GM21447 (cell line): ENCODE results near the gene ETV6.

Source experiments
- ATAC-seq: cut with Tn5 transposase; IDR thresholded peaks from one replicate; pipeline ENCODE4 v1.9.1; 2021; ENCODE audit not compliant: unreplicated experiment

The ETV6 gene

DNA sequence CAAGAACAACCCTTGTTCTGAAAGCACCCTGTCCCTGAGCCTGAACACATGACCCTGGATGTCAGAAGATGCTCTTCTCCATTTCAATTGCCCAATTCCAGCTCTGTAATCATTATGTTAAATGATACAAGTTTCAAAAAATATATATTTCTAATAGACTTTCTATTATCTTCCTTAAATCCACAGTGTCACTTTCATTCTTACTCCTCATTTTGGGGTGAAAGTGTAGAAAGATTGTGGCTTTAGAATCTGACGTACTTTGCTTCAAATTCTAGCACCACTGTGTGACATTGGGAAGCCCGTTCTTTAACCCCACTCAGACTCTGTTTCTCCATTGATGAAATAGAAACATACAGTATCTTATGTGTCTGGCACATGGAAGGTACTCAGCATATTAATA lies 83.2 kb downstream of the ETV6 start:
- no peak for ATAC-seq

- ATAC-seq = no peak
These were observed 85.2 kb downstream of the ETV6 start for GRCh38 chr12:11734580-11735180.

DNA sequence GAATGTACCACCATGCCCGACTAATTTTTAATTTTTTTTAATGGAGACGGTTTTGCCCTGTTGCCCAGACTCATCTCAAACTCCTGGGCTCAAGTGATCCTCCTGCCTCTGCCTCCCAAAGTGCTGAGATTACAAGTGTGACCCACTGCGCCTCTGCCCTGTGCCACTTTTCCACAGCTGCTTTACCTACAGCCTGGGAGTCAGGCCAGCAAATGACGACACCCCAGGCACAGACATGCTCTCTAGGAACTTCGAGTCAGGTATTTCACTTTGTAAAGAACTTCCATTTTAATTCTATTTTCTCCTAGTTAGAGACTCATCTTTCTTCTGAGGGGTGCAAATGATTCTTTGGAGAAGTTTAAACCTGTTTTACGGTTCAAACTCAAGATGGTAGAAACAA lies 89.0 kb downstream of the ETV6 start:
- ATAC-seq = no peak

DNA sequence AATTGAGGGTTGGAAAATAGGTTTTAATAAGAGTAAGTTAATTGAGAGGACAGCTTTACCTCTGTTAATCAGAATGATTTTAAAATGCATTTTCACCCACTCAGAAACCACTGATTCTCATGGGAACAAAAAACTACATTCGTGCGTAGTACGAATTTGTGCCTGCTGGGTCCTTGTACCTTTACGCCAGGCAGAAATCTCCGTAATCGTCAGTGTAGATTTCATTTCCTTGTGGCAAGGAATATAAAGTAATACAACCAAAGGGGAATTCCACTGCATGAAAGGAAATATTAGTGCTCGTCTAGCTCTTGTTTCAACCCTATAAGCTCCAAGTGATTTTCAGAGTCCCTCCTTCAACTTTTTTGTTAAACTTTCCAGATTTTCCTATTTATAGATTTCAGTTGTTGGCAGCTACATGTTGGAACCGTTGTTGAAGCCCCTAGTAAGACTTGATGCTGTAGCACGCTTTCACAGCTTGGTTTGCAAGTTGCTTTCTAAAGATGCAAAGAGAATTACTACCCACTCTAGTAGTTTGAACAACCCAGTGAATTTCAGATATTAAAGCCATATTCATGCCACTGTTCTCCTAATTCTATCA lies 90.6 kb downstream of the ETV6 start:
- ATAC-seq = no peak

- no peak for ATAC-seq
These were observed 92.1 kb downstream of the ETV6 start for GRCh38 chr12:11741434-11742092.

DNA sequence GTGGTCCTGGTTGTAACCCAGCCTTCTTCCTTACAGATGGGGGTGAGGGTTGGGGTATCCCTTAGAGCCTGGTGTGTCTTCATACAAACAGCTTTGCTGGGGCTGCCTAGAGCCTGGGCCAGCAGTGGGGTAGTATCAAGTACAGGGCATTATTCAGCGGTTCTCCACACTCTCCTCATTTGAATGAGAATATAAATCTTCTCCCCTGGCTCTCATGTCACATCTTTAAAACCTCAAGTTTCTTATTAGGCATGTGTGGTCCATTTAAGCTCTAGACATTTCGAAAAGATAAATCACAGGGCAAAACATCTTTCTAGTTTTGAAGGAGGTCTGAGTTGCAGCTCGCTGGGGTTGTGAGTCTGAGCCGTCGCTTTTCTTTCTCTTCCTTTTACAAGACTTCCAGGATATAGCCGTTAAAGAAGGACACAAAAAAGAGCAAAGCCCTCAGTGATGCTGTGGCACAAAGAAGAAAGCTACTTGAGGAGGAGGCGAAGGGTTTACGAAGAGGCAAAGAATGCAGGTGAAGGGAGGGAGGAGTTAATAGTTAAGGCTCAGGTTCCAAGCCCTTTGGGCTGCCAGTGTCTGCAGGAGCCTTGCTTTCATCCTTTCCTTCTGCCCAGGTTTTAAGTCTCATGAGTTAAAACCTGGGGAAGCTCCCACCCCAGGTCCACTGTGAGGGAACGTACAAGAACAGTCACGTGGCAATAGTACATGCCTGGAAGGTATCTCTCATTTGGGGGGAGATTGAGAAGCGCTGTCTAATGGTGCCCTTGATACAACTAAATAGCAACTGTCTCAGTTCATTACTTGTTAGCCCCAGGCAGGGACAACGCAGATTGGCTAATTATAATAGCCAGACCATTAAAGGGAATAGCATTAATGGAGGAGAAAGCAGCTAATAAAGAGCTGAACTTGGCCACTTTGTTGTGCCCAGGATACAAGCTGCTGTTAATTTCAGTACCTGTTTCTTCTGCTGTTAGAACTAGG lies 94.2 kb downstream of the ETV6 start:
- ATAC-seq = no peak

DNA sequence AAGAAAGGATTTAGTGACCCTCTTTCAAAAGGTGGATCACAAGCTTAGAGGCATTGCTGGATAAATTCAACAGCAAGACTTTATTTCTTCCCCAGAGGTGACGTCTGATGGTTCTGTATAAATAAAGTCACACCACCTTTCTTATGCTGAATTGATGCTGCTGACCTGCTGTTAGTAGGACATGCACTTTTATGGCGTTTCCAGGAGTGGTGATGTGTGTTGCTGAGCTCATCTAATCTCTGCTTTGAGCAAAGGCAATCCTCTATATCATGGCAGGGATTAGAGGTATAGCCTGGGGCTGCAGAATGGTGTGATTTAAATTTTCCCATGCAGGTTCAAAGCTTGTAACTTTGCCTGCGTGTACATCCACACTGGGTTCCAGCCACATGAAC lies 94.9 kb downstream of the ETV6 start:
- ATAC-seq = no peak

- ATAC-seq = no peak
These were observed 95.6 kb downstream of the ETV6 start for GRCh38 chr12:11745113-11745512.

DNA sequence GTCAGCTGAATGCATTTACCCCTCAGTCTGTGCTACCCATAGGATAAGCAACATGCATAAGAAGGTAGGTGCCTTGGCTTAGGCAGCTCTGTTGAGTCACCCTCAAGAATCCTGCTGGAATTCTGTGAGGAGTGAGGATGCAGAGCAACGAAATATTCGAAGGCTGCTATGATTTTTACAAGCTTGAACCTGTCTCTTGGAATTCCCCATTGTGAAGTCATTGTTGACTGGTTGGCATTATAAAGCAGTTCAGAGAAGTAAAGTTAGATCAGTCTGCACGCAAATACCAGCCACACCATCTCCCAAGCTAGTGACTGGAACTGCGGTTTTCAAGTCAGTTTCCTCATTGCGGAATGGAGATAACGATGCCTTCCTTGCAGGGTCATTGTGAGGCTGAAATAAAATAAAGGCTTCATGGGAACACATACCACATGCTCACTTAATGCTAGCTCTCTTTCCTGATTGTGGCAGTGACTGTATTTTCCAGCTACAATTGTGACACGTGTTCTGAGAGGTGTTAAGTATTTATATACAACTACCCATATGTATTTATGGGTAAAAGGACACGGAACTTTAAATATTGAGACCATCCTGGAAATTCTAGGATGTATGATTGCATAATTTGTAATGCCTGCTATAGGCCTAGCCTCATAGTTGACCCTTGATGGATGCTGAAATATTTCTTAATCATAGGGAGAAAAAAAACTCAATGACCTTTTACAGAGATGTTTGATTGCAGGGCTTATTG lies 96.7 kb downstream of the ETV6 start:
- ATAC-seq = peak; percentile 36

- no peak for ATAC-seq
These were observed 97.7 kb downstream of the ETV6 start for GRCh38 chr12:11746940-11747716.

- no peak for ATAC-seq
These were observed 98.5 kb downstream of the ETV6 start for GRCh38 chr12:11747969-11748368.

GRCh38 chr12:11748903-11749302 lies 99.4 kb downstream of the ETV6 start:
- ATAC-seq = no peak

DNA sequence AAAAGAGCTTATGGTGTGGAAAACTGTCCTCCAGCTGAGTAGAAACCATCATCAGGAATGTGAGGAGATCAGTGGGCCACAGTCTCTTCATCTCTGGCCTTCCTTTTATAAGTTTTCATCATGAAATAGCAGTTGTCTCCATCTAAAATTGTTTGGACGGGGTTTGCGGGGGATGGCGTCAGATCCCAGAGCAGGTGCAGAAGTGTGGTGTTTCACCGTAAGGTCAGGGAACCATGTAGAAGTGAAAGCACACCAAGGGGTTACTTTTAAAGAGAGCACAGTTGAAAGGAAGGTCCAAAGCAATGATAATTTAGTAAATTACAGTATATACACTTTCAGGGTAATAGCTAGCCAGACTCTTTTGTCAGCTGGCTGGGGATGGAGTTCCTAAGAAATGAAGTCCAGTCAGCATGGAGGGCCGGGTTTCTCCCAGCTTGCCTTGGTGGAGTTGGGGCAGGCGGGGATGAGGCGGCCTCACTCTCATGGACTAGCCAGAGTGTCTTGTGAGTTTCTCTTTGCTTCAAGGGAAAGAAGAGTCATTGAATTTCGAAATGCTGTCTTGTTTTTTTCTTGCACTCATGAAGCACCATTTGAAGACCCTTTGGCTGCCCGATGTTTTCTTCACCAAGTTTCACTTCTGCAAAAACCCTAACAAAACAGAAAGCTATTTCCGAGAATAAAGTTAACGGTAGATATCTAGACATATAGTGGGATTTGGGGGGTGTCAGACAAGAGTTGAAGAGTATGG lies 100.6 kb downstream of the ETV6 start:
- peak; percentile 61 for ATAC-seq

DNA sequence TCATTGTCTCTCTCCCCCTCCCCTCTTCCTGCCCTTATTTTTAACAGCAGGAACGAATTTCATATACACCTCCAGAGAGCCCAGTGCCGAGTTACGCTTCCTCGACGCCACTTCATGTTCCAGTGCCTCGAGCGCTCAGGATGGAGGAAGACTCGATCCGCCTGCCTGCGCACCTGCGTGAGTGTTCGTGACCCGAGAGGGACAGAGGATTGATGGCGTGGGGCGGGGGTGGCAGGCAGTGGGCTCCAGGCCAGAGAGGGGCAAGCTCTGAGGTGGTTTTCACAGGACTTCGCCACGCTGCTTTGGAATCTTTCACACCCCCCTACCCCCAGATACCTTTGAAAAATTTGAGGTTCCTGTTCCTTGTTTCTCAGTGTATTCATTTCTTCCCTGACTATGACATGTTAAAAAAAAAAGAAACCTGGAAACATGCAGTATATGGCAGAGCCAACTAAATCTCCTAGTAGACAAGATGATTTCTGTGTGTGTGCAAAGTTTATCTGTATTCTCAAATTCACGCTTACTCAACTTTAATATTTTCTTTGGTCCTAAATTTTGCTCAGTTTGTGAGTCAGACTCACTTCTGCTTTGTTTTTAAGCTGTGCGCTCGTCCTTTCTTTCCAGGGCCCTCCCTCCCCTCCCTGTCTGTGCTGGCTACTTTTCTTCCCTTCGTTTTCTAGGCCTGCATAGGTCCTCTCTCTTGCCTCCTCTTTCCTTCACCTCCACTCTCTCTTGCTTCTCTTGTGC lies 103.1 kb downstream of the ETV6 start:
- ATAC-seq = no peak

DNA sequence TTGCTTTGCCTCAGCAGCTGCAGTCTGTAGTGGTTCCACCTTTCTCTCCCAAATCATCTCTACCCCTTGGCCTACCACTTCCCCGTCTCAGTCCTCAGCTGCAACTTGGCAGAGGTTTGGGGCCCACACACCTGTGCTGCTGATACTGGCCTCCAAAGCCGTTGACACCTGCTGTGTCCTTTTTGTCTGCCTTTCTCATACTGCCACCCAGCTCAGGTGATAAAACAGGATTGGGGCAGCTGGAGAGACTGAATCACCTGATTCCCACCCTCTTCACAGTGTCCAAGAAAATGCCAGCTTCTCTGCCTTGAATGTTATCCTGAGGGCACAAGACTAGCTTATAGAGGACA lies 103.7 kb downstream of the ETV6 start:
- ATAC-seq = no peak

DNA sequence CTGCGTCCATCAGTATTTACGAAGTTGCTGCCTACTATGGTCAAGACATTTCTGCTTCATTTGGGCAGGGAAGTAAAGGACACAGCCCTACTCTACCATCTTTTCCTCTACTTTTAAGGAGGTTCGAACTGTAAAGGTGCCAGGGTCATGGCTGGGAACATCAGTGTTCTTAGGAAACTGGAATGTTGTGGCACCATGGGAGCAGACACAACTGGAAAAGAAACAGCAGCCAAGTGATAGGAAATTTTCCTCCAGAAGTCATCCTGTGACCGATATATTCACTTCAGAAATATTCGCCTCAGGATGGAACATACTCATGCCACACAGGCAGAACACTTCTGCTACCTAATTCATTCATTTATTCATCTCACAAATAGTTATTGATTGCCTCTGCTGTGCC lies 104.4 kb downstream of the ETV6 start:
- no peak for ATAC-seq

GRCh38 chr12:11754256-11754655 lies 104.8 kb downstream of the ETV6 start:
- ATAC-seq = no peak

- ATAC-seq = no peak
These were observed 105.9 kb downstream of the ETV6 start for GRCh38 chr12:11755302-11755930.
